ENCODE measurements around the gene ZC3H7A.

ZC3H7A gene

GRCh38 chr16:11727796-11728543, 69.1 kb downstream of the ZC3H7A start:
- TF ChIP-seq BACH2 (CRISPR knock-in tag; IDR thresholded peaks at IDR 0.05; ENCODE audit: borderline replicate concordance) (no peak), ZNF70 (CRISPR knock-in tag; IDR thresholded peaks at IDR 0.05) (no peak), PPARA (CRISPR knock-in tag; IDR thresholded peaks at IDR 0.05; ENCODE audit: borderline replicate concordance) (no peak), CSRNP3 (CRISPR knock-in tag; IDR thresholded peaks at IDR 0.05) (no peak), ESRRG (CRISPR knock-in tag; IDR thresholded peaks at IDR 0.05) (no peak), ARNTL (CRISPR knock-in tag; IDR thresholded peaks at IDR 0.05; ENCODE audit: borderline replicate concordance, low read depth) (no peak)
- ATAC-seq = no peak

- TF ChIP-seq TOX (CRISPR knock-in tag; IDR thresholded peaks at IDR 0.05; ENCODE audit: borderline replicate concordance) (no peak), CSDC2 (CRISPR knock-in tag; IDR thresholded peaks at IDR 0.05) (no peak)
- ATAC-seq = no peak
These were observed 71.0 kb downstream of the ZC3H7A start for GRCh38 chr16:11726008-11726407.

GRCh38 chr16:11725457-11725856, 71.6 kb downstream of the ZC3H7A start:
- ATAC-seq = no peak
- no peak for TF ChIP-seq ARNTL (CRISPR knock-in tag; IDR thresholded peaks at IDR 0.05; ENCODE audit: borderline replicate concordance, low read depth)
- TF ChIP-seq ZFP3 (CRISPR knock-in tag; IDR thresholded peaks at IDR 0.05) = no peak
- no peak for TF ChIP-seq RARB (CRISPR knock-in tag; IDR thresholded peaks at IDR 0.05)
- no peak for TF ChIP-seq OSR1 (CRISPR knock-in tag; IDR thresholded peaks at IDR 0.05)
- TF ChIP-seq BACH2 (CRISPR knock-in tag; IDR thresholded peaks at IDR 0.05; ENCODE audit: borderline replicate concordance) = no peak
- no peak for TF ChIP-seq GLIS3 (CRISPR knock-in tag; IDR thresholded peaks at IDR 0.05)
- no peak for TF ChIP-seq TOX (CRISPR knock-in tag; IDR thresholded peaks at IDR 0.05; ENCODE audit: borderline replicate concordance)
- TF ChIP-seq TCF4 (CRISPR knock-in tag; IDR thresholded peaks at IDR 0.05; ENCODE audit: borderline replicate concordance) = no peak
- no peak for TF ChIP-seq PPARA (CRISPR knock-in tag; IDR thresholded peaks at IDR 0.05; ENCODE audit: borderline replicate concordance)
- TF ChIP-seq CREB5 (CRISPR knock-in tag; IDR thresholded peaks at IDR 0.05; ENCODE audit: low read depth) = no peak
- no peak for TF ChIP-seq ISL1 (CRISPR knock-in tag; IDR thresholded peaks at IDR 0.05)
- TF ChIP-seq ZC3H10 (CRISPR knock-in tag; IDR thresholded peaks at IDR 0.05) = no peak
- no peak for TF ChIP-seq ZNF8 (CRISPR knock-in tag; IDR thresholded peaks at IDR 0.05)
- TF ChIP-seq TSHZ2 (CRISPR knock-in tag; IDR thresholded peaks at IDR 0.05) = no peak

GRCh38 chr16:11722468-11722808, 74.6 kb downstream of the ZC3H7A start:
- no peak for TF ChIP-seq ZNF565 (CRISPR knock-in tag; conservative IDR thresholded peaks at IDR 0.05; ENCODE audit: low read depth)
- TF ChIP-seq ESRRG (CRISPR knock-in tag; IDR thresholded peaks at IDR 0.05) = no peak
- no peak for TF ChIP-seq CSDC2 (CRISPR knock-in tag; IDR thresholded peaks at IDR 0.05)
- no peak for TF ChIP-seq GLIS3 (CRISPR knock-in tag; IDR thresholded peaks at IDR 0.05)
- no peak for TF ChIP-seq TOX (CRISPR knock-in tag; IDR thresholded peaks at IDR 0.05; ENCODE audit: borderline replicate concordance)
- no peak for TF ChIP-seq CSRNP3 (CRISPR knock-in tag; IDR thresholded peaks at IDR 0.05)
- TF ChIP-seq ARNTL (CRISPR knock-in tag; IDR thresholded peaks at IDR 0.05; ENCODE audit: borderline replicate concordance, low read depth) = no peak
- TF ChIP-seq CREB5 (CRISPR knock-in tag; IDR thresholded peaks at IDR 0.05; ENCODE audit: low read depth) = no peak
- ATAC-seq = no peak

All from SK-N-SH treated with all-trans-retinoic acid at 6 μM for 48 hours (cell line).